H7 (cell line): ENCODE data around the gene FREM1. TPM values are rescaled to one million over a fixed set of nuclear protein-coding genes. Genes with fewer than 3 reads are reported as not detected.

Experiments
- DNase-seq: peaks from one replicate; pipeline ENCODE4 v3.0.0; 2012
- H3K27me3 ChIP-seq: 2 replicates; pipeline ENCODE4 v1.6.0; 2011; ENCODE audit warnings: mild to moderate bottlenecking, low read length; ENCODE audit not compliant: control insufficient read depth, insufficient read depth
- H3K36me3 ChIP-seq: replicated peaks from 2 replicates; pipeline ENCODE4 v1.5.1; 2011; ENCODE audit warnings: low read length; ENCODE audit not compliant: control insufficient read depth, insufficient read depth
- H3K4me3 ChIP-seq: 2 replicates; pipeline ENCODE4 v1.5.1; 2011; ENCODE audit warnings: low read depth, mild to moderate bottlenecking, control low read depth, low read length, moderate library complexity; ENCODE audit not compliant: insufficient read depth
- total RNA-seq: library from RNA; depleted of rRNA; stranded (reverse); fragments of >200 nt; shearing (Covaris generic); gene quantifications from 2 replicates; pipeline ENCODE4 v1.2.3, GENCODE V29; 2014

Gene FREM1
- total RNA-seq, 1 experiment from 2014 or later, result 4.8 TPM

DNA sequence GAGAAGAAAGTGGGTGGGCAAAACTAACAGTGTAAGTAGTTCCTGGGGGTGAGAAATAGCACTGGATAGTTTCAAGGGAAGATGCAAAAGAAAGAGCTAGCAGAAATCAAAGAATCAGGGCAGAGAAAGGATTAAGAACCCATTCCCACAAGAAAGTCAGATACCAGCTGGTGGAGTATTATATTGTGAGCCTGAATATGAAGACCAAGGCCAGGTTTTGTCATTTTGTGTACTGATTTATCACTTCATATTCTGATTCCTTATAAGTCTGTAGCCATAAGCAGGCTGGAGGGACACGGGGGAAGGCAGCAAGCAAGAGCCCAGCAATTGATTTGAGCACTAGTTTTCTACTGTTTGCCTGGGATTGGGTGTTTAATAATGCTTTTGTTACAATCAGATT, 80.2 kb downstream of the FREM1 start:
- Histone ChIP-seq H3K4me3 (no peak overlapping the region), H3K36me3 (no peaks in the 10 kb centered on the region), H3K27me3 (no peaks in the 10 kb centered on the region)
- no peak for DNase-seq

GRCh38 chr9:14829204-14829603, 81.0 kb downstream of the FREM1 start:
- Histone ChIP-seq H3K4me3 (no peak overlapping the region), H3K36me3 (no peaks in the 10 kb centered on the region), H3K27me3 (no peaks in the 10 kb centered on the region)
- DNase-seq, result no peak

DNA sequence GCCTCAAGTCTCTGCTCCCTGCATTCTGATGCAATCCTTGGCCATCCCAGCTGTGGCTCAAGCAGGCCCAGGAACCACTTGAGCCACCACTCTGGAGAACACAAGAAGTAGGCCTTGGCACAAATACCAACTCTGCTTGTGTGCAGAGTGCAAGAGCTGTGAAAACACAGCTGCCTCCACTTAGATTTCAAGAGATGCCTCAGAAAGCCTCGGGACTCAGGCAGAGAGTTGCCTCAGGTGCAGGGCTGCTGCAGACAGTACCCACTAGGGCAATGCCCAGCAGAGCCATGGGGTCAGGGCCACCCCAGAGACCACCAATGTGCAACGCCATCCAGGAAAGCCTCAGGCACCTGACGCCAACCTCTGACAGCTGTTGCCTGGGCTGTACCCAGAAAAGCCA, 82.4 kb downstream of the FREM1 start:
- no peak for DNase-seq
- H3K4me3 ChIP-seq, result no peak overlapping the region
- no peaks in the 10 kb centered on the region for H3K27me3 ChIP-seq
- H3K36me3 ChIP-seq, result no peaks in the 10 kb centered on the region

DNA sequence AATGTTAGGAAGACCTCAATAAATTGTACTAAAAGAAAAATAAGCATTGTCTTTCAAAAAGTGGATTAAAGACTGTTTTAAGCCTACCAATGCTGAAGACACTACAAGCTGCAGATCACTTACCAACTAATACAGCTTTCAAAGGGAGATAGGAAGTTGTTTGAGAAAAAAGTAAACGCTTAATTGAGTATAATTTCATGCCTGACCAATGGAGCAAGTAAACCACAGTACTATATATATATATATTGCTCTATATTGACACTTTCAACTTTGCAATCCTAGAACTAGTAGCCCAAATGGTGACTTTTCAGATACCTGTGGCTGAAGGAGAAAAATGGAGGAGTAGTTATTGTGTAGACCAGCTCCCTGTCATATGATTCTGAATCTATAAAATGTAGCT, 85.7 kb downstream of the FREM1 start:
- Histone ChIP-seq H3K4me3 (no peak overlapping the region), H3K36me3 (no peaks in the 10 kb centered on the region), H3K27me3 (no peaks in the 10 kb centered on the region)
- no peak for DNase-seq

DNA sequence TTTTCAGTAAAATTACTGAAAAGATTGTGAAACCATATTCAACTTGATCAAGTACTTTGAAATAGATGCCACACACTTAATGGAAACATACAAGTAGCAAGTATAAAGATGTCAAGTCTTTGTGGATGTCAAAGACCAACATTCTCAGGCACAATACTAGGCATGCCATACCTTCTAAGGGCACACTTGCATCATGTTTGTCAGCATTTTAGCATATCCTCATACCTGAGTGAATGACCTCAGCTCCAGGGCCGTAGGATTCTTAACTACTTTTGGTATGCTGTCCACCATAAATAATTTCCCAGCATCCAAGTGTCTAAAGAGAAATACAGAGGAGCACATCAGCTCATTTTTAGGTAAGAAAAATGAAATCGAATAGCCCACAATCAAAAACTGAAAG, 86.4 kb downstream of the FREM1 start:
- Histone ChIP-seq H3K4me3 (no peak overlapping the region), H3K27me3 (no peaks in the 10 kb centered on the region), H3K36me3 (no peaks in the 10 kb centered on the region)
- DNase-seq, result no peak

DNA sequence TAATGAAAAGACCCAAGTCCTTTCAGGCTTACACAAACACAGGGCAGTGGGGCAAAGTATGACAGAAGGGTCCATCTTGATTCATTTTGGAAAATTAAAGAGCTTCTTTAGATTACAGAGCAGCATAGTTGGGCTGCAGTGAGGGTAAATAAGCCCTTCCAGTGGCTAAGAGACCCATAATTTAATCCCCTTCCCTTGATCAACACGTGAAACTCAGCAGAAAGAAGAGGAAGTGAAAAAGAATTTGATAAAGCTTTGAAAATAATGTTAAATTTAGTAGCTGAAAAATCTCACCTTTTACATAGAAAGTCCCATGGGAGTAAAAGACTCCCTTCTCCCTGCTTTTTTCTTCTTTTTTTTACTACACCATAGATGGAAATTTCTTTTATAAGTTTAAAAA, 87.6 kb downstream of the FREM1 start:
- Histone ChIP-seq H3K27me3 (no peaks in the 10 kb centered on the region), H3K36me3 (no peaks in the 10 kb centered on the region), H3K4me3 (no peak overlapping the region)
- DNase-seq, result no peak

DNA sequence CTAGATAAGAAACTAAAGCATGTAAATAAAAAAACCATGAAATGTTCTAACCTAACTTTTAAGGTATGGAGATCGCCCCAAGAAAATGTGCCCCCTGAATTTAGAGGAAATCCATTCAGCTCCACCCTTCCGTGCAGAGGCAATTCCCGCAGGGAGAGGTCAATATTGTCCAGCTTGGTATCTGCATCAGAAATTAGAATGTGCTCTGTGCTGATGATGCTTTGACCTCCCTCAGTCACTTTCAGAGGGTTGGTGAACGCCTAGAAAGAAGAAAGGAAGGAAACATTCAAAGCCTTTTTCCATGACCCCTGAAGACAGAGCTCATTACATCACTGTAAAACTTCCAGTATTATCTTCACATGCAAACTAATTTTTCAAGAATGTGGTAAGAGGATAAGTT, 91.0 kb downstream of the FREM1 start:
- Histone ChIP-seq H3K4me3 (no peak overlapping the region), H3K27me3 (no peaks in the 10 kb centered on the region), H3K36me3 (no peaks in the 10 kb centered on the region)
- no peak for DNase-seq

GRCh38 chr9:14814249-14814628, 96.0 kb downstream of the FREM1 start:
- Histone ChIP-seq H3K27me3 (no peaks in the 10 kb centered on the region), H3K36me3 (no peaks in the 10 kb centered on the region), H3K4me3 (no peak overlapping the region)
- DNase-seq, result no peak

DNA sequence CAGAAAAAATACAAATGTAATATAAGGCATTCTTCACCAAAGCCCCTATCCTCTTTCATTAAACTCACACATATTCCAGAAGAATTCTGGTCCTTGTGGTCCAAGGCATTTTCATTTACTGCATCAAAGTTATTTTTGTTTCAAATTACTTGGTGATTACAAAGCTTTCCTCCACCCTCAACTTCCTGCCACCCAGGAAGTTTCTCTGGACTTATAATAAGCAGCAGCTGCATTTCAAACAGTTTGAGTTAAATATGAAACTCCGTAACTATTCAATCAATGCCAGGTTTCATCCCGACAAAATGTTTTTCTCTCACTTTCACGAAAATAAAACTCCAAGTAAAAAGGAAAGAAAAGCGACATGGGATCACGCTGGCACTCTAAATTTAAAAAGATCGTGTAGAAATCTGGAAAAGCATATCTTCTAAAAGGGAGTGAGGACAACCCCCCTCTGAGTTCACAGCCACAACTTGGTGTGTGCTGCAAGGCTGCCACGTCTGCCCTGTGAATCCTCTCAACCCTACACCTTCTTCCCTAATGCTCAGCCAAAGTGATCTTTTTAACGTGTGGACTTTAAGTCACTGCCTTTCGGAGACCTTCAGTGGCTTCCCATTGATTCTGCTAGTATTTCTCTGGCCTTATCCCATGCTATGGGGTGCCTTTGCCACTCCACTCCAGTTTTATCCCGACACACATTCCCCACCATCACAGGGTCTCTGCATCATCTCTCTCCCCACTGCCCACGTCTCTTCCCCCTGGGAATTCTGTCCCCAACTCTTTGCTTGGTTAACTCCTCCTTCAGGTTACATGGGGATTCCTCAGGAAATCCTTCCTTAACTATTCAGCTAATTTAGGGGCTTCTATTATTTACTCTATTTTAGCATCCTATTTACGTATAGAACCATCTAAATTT, 96.6 kb downstream of the FREM1 start:
- H3K4me3 ChIP-seq, result no peak overlapping the region
- DNase-seq, result no peak
- H3K36me3 ChIP-seq, result no peaks in the 10 kb centered on the region
- H3K27me3 ChIP-seq, result no peaks in the 10 kb centered on the region

DNA sequence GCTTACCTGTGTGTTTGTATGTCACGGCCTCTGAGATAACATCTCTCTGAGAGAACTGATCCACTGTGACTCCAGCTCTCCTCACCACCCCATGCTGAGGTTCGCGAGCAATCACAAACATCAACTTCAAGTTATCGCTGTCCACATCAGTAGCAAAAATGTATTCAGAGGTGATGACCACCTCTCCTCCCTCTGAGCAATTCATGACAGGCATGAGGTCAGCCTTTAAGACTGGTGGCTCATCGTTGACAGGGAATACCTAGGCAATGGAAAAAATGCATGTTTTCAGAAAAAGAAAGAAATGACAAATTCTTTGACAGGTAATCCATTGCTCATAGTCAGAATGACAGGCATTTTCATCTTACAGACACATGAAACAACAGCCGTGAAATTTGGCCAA, 97.4 kb downstream of the FREM1 start:
- no peak for DNase-seq
- Histone ChIP-seq H3K27me3 (no peaks in the 10 kb centered on the region), H3K36me3 (no peaks in the 10 kb centered on the region), H3K4me3 (no peak overlapping the region)

GRCh38 chr9:14811844-14812243, 98.4 kb downstream of the FREM1 start:
- H3K27me3 ChIP-seq, result no peaks in the 10 kb centered on the region
- DNase-seq, result no peak
- H3K36me3 ChIP-seq, result no peaks in the 10 kb centered on the region
- H3K4me3 ChIP-seq, result no peak overlapping the region

GRCh38 chr9:14806941-14807520, 103.2 kb downstream of the FREM1 start:
- Histone ChIP-seq H3K27me3 (no peaks in the 10 kb centered on the region), H3K4me3 (no peak overlapping the region), H3K36me3 (no peaks in the 10 kb centered on the region)
- DNase-seq, result no peak

DNA sequence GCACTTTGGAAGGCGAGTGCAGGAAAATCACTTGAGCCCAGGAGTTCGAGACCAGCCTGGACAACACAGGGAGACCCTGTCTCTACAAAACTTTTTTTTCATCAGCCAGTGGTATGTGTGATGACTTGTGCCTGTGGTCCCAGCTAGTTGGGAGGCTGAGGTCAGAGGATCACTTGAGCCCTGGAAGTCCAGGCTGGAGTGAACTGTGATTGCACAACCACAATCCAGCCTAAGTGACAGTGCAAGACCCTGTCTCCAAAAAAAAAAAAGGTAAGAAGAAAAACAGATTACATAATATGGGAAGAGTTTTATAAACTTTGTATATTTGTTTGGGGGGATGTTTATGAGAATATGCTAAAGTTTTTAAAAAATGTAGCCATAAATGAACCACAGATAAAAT, 111.2 kb downstream of the FREM1 start:
- Histone ChIP-seq H3K27me3 (no peaks in the 10 kb centered on the region; the same call in 1 of the 2 replicates), H3K36me3 (no peaks in the 10 kb centered on the region), H3K4me3 (no peak overlapping the region)
- no peak for DNase-seq

- no peaks in the 10 kb centered on the region for H3K36me3 ChIP-seq
- no peak for DNase-seq
- H3K4me3 ChIP-seq, result no peak overlapping the region
- H3K27me3 ChIP-seq, result no peaks in the 10 kb centered on the region; the same call in 1 of the 2 replicates
Observed at GRCh38 chr9:14797435-14797834, 112.8 kb downstream of the FREM1 start.

GRCh38 chr9:14793389-14793788, 116.8 kb downstream of the FREM1 start:
- no peaks in the 10 kb centered on the region for H3K36me3 ChIP-seq
- no peaks in the 10 kb centered on the region; the same call in 1 of the 2 replicates for H3K27me3 ChIP-seq
- no peak for DNase-seq
- no peak overlapping the region for H3K4me3 ChIP-seq
